GM18508 (cell line): ENCODE results near the gene RNF144B.

Source experiments
- ATAC-seq: cut with Tn5 transposase; IDR thresholded peaks from one replicate; pipeline ENCODE4 v1.9.1; 2021; ENCODE audit warnings: moderate number of reproducible peaks; ENCODE audit not compliant: insufficient read depth, unreplicated experiment

Gene RNF144B

GRCh38 chr6:18472941-18473340, 85.8 kb downstream of the RNF144B start:
- ATAC-seq = no peak

- no peak for ATAC-seq
Observed at GRCh38 chr6:18473755-18474154, 86.6 kb downstream of the RNF144B start.

GRCh38 chr6:18477301-18477941, 90.3 kb downstream of the RNF144B start:
- ATAC-seq = no peak

GRCh38 chr6:18478610-18479009, 91.5 kb downstream of the RNF144B start:
- no peak for ATAC-seq

- ATAC-seq = no peak
Observed at GRCh38 chr6:18481870-18482269, 94.7 kb downstream of the RNF144B start.

GRCh38 chr6:18485660-18486435, 98.7 kb downstream of the RNF144B start:
- peak; percentile 66 for ATAC-seq

GRCh38 chr6:18488004-18488403, 100.9 kb downstream of the RNF144B start:
- ATAC-seq = no peak

- ATAC-seq = no peak
Observed at GRCh38 chr6:18488526-18489270, 101.5 kb downstream of the RNF144B start.

GRCh38 chr6:18489335-18489734, 102.2 kb downstream of the RNF144B start:
- ATAC-seq = no peak

GRCh38 chr6:18491308-18492045, 104.3 kb downstream of the RNF144B start:
- ATAC-seq = no peak

- ATAC-seq = no peak
Observed at GRCh38 chr6:18492972-18493371, 105.8 kb downstream of the RNF144B start.

- no peak for ATAC-seq
Observed at GRCh38 chr6:18493382-18493891, 106.3 kb downstream of the RNF144B start.

- no peak for ATAC-seq
Observed at GRCh38 chr6:18493925-18494324, 106.8 kb downstream of the RNF144B start.

GRCh38 chr6:18495236-18495635, 108.1 kb downstream of the RNF144B start:
- ATAC-seq = no peak

- no peak for ATAC-seq
Observed at GRCh38 chr6:18496462-18496861, 109.3 kb downstream of the RNF144B start.

- ATAC-seq = no peak
Observed at GRCh38 chr6:18497006-18497405, 109.9 kb downstream of the RNF144B start.

GRCh38 chr6:18498408-18498807, 111.3 kb downstream of the RNF144B start:
- no peak for ATAC-seq

- ATAC-seq = no peak
Observed at GRCh38 chr6:18500921-18501662, 113.9 kb downstream of the RNF144B start.

- no peak for ATAC-seq
Observed at GRCh38 chr6:18501663-18502013, 114.5 kb downstream of the RNF144B start.

- ATAC-seq = no peak
Observed at GRCh38 chr6:18503206-18503592, 116.0 kb downstream of the RNF144B start.
